Measurements from ENCODE around the gene OR6Q1.
"Not testable (repeated sequence)": the region's sequence is repeated elsewhere in the genome, so short reads cannot be mapped to it uniquely, and the experiment has no call there.

Gene OR6Q1

GRCh38 chr11:58030653-58031052, at the start of gene OR6Q1:
Gene OR6Q1 (plus strand): TSS chr11:58030953. CDS start chr11:58030953, 0 bp downstream.
- no peak for DNase-seq

- DNase-seq, result no peak
Measured at GRCh38 chr11:57981536-57981935, 49.2 kb upstream of the OR6Q1 start.

GRCh38 chr11:57982776-57983175, 48.0 kb upstream of the OR6Q1 start:
- no peak for DNase-seq

GRCh38 chr11:57983191-57983590, 47.6 kb upstream of the OR6Q1 start:
- no peak for DNase-seq

GRCh38 chr11:57999523-57999922, 31.2 kb upstream of the OR6Q1 start:
- not testable (repeated sequence) for DNase-seq

GRCh38 chr11:58000021-58000420, 30.7 kb upstream of the OR6Q1 start:
- not testable (repeated sequence) for DNase-seq

- DNase-seq, result no peak
Measured at GRCh38 chr11:58000699-58001098, 30.1 kb upstream of the OR6Q1 start.

- no peak for DNase-seq
Measured at GRCh38 chr11:58003036-58003435, 27.7 kb upstream of the OR6Q1 start.

- no peak for DNase-seq
Measured at GRCh38 chr11:58003591-58003990, 27.2 kb upstream of the OR6Q1 start.

GRCh38 chr11:58004664-58005063, 26.1 kb upstream of the OR6Q1 start:
- DNase-seq, result no peak

- no peak for DNase-seq
Measured at GRCh38 chr11:58006940-58007339, 23.8 kb upstream of the OR6Q1 start.

- no peak for DNase-seq
Measured at GRCh38 chr11:58011771-58012170, 19.0 kb upstream of the OR6Q1 start.

- no peak for DNase-seq
Measured at GRCh38 chr11:58023435-58023931, 7.3 kb upstream of the OR6Q1 start, which contains the start of gene OR9Q1. Gene OR9Q1 (plus strand): TSS chr11:58023881. CDS start chr11:58179445, 155,564 bp downstream.

GRCh38 chr11:58024601-58025091, 6.1 kb upstream of the OR6Q1 start:
- no peak for DNase-seq

- no peak for DNase-seq
Measured at GRCh38 chr11:58027341-58027740, 3.4 kb upstream of the OR6Q1 start.

- DNase-seq, result no peak
Measured at GRCh38 chr11:58028687-58029411, 1.9 kb upstream of the OR6Q1 start.

GRCh38 chr11:58034471-58034870, 3.7 kb downstream of the OR6Q1 start:
- DNase-seq, result no peak

GRCh38 chr11:58039589-58039988, 8.8 kb downstream of the OR6Q1 start:
- no peak for DNase-seq

GRCh38 chr11:58043379-58043778, 12.6 kb downstream of the OR6Q1 start:
- DNase-seq, result no peak

GRCh38 chr11:58046231-58046630, 15.5 kb downstream of the OR6Q1 start:
- DNase-seq, result no peak

GRCh38 chr11:58047818-58048217, 17.1 kb downstream of the OR6Q1 start:
- no peak for DNase-seq

GRCh38 chr11:58055806-58056401, 25.2 kb downstream of the OR6Q1 start:
- no peak for DNase-seq

- DNase-seq, result no peak
Measured at GRCh38 chr11:58057481-58057880, 26.7 kb downstream of the OR6Q1 start.
